Gastroesophageal sphincter (tissue), 3 donors: Measurements from ENCODE around the gene IL21.

ENCODE experiments used
- EP300 ChIP-seq: sonication (generic); formaldehyde crosslinking; IDR thresholded peaks from one replicate; pipeline ENCODE4 v1.6.1; 2017; ENCODE audit warnings: antibody characterized with exemption, mild to moderate bottlenecking
- POLR2A ChIP-seq, 2 donors: fragments of 450-650 bp; IDR thresholded peaks; one replicate each; pipeline ENCODE4 v1.6.1; 2017; ENCODE audit warnings: antibody characterized with exemption in 2 of 2, mild to moderate bottlenecking in 2 of 2, moderate library complexity in 1 of 2
- POLR2AphosphoS5 ChIP-seq: sonication (generic); formaldehyde crosslinking; IDR thresholded peaks from one replicate; pipeline ENCODE4 v1.6.1; 2017; ENCODE audit warnings: antibody characterized with exemption
- TF ChIP-seq, protein P1 (sequence below), 4 experiments: fragments of 200-600 bp in 2 of 4; fragments of 450-650 bp in 2 of 4; sonication (generic) in 1 of 4; IDR thresholded peaks; one replicate each; pipeline ENCODE4 v1.5.1; 2017 to 2019; ENCODE audit warnings: antibody characterized with exemption in 4 of 4, mild to moderate bottlenecking in 2 of 4, moderate library complexity in 2 of 4

- TF ChIP-seq POLR2AphosphoS5 (no peak), POLR2A (IDR thresholded peaks at IDR 0.05) (no peak), EP300 (no peak)
- TF ChIP-seq, protein P1, sequence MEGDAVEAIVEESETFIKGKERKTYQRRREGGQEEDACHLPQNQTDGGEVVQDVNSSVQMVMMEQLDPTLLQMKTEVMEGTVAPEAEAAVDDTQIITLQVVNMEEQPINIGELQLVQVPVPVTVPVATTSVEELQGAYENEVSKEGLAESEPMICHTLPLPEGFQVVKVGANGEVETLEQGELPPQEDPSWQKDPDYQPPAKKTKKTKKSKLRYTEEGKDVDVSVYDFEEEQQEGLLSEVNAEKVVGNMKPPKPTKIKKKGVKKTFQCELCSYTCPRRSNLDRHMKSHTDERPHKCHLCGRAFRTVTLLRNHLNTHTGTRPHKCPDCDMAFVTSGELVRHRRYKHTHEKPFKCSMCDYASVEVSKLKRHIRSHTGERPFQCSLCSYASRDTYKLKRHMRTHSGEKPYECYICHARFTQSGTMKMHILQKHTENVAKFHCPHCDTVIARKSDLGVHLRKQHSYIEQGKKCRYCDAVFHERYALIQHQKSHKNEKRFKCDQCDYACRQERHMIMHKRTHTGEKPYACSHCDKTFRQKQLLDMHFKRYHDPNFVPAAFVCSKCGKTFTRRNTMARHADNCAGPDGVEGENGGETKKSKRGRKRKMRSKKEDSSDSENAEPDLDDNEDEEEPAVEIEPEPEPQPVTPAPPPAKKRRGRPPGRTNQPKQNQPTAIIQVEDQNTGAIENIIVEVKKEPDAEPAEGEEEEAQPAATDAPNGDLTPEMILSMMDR (IDR thresholded peaks at IDR 0.05): peak in 1 of 4 experiments; percentile 50
These were observed 18.4 kb downstream of the IL21 start for GRCh38 chr4:122602277-122603142.
